HuH-7 (cell line): Measurements from ENCODE around the gene SLC35F2.
"Not testable (repeated sequence)": the region's sequence is repeated elsewhere in the genome, so short reads cannot be mapped to it uniquely, and the experiment has no call there.

ENCODE experiments used
- DNase-seq: peaks from one replicate; pipeline ENCODE4 v3.0.0; 2011; ENCODE audit warnings: low spot score

The SLC35F2 gene

DNA sequence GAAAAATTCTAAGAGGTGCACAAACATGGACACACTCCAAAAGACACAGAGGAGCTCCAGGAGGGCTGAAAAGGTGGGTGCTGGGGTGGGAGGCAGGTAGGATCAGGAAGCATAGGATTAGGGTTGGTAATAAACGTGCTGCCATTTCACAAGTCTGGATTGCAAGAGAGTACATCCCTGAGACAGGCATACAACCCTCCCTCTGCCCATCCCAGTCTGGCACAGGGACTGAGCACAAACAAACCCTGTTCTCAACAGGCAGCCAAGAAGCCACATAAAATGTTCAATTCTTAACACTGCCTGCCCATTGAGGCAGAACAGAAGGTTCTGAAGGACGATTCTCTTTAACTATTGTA is 18.5 kb downstream of the SLC35F2 start:
- no peak for DNase-seq

DNA sequence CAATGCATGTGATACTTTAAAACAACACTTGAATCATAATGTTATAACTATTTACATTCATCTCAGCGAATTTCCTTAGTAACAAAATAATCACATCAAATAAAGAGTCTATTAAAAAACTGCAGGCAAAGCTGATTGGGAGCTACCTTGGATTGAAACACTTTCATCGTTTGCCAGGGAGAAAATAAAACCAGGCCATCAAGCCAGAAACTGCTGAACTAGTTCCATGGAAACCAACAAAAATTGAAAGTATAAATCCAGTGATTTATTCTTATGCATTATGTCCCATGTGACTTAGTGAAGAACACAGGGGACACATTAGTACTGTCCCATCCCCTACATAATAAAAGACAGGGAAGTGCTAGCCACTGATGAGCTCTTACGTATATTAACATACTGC is 21.7 kb downstream of the SLC35F2 start:
- no peak for DNase-seq

DNA sequence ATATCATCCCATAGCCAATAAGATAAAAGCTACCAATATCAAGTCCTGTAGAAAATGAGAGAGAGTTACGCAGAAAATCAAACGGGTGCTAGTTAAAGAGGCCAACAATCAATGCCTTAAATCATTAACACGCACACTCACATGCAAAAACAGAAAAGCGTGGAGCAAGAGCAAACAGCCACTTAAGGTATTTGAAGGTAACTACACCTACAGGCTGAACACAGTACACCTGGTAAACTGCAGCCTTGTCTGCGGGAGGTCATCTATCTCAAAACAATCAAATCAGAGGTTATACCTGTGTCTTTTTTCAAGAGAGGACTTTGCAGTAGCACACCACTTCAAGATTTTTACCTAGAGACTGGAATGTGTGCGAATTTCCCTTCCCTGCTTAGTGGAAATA is 23.6 kb downstream of the SLC35F2 start:
- DNase-seq: no peak

DNA sequence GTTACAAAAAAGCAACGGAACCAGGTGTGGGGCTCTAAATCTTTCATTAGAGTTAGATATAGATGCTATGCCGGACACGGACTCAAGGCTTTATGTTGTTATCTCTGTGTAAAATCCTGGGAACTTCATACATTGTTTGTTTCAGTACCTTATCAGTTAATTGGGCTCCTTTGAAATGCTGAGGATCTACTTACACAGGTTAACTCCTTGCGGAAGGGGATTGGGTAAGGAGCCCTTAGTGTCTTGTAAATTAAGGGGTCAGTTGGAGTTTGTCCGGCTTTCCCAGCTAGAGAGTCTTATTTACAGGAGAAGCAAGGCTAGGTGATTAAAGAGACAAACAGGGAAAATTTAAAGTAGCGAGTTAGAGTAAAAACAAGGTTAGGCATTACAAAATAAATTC is 24.7 kb downstream of the SLC35F2 start:
- not testable (repeated sequence) for DNase-seq

DNA sequence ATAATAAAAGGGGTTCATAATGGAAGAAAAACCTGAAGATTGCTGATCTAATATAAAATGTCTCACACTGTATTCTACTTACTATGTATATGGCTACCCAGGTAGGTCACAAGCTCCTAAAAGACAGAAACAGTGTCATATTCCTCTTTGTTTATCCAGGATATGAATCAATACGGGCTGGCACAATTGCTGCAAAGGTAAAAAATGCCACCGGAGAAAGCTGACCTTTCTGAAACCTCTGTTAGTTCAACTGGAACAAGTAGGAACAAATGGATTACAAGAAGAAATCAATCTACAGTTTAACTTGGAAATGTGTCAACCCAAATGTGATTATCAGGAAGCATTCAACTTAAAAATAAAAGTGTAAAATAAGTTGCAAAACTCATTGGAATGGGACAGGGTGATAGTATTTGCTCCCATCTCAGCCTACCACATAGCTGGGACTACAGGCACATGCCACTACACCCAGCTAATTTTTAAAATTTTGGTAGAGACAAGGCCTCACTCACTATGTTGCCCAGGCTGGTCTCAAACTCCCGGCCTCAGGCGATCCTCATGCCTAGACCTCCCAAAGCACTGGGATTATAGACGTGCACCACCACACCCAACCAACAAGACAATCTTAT is 27.6 kb downstream of the SLC35F2 start:
- DNase-seq: no peak

GRCh38 chr11:107827041-107827440 is 31.5 kb downstream of the SLC35F2 start:
- DNase-seq: no peak

GRCh38 chr11:107825875-107826274 is 32.7 kb downstream of the SLC35F2 start:
- no peak for DNase-seq

GRCh38 chr11:107824668-107825369 is 33.8 kb downstream of the SLC35F2 start:
- no peak for DNase-seq

DNA sequence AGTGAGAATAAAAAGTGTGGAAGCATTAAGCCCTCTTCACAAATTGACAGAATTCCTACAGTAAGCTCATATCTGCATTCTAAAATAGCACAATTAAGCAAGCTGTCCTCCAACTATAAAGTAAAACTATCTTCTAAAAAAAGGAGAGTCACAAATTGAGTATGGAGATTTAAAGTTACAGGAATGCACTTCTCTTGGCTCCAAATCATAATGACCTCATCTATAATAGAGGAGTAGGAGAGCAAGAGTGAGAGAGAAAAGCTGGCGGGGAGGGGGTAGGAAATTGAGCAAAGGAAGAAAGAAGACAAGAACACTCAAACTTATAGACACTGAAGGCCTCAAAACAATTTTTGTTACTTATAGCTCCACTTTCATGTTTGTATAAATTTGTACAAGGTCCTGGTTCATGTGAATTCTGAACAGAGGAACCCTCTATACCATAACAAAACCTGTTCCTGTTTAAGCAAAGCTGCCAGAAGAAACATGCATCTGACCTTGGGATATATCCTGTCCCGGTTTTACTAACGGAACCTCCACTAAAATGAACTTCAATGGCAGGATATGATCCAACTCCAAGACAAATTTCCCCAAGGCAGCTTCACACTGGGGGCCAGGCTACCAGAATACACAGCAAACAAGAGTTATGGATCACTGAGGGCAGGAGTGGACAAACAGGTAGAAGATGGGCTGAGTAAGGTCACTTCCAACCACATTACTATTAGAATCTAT is 37.2 kb downstream of the SLC35F2 start:
- DNase-seq: no peak

DNA sequence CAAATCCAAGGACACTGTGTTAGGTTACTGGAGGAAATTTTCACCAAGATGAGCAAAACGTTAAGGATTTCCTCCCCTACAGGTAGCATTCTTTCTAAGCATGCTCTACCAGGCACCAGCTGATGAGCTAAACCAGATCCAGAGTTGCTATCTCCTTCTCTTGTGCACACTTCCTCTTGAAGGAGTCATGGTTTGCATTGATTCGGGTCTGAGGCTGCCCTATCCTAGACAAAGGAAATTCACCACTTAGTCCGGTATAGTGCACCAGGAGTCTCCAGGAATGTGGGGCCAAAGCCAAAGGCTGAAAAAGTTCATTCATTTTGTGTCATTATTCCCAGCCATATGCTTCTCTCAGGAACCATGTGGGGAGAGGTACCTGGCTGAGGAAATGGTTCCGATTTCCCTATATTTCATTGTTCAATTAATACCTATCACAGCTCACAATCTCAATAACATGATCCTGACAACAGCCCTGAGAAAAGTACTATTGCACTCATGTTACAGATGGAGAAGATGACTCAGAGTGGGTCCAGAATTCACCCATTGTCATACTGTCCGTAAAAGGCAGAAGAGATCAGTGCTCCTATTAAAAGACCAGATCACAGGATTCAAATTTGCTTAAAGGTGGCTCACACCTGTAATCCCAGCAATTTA is 39.1 kb downstream of the SLC35F2 start:
- no peak for DNase-seq

GRCh38 chr11:107818491-107818890 is 40.1 kb downstream of the SLC35F2 start:
- DNase-seq: no peak

- no peak for DNase-seq
Observed at GRCh38 chr11:107816028-107816427, 42.6 kb downstream of the SLC35F2 start.

DNA sequence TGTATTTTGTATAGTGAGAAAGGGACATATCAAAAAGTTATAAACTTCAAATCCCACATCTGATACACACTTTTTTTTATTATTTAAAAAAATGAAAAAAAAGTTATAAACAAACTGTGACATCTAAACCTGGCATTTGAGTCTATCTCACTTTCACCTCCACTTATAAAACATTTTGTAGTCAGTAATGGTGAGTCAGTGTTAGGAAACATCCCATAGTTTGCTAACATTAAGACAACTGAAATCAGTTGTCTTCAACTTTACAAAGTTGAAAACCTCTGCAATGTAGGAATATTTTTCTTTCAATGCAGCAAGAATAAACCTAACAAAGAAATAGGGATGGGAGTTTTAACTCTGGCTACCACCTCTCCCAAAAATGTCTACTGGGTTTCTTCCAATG is 47.7 kb downstream of the SLC35F2 start:
- no peak for DNase-seq

DNA sequence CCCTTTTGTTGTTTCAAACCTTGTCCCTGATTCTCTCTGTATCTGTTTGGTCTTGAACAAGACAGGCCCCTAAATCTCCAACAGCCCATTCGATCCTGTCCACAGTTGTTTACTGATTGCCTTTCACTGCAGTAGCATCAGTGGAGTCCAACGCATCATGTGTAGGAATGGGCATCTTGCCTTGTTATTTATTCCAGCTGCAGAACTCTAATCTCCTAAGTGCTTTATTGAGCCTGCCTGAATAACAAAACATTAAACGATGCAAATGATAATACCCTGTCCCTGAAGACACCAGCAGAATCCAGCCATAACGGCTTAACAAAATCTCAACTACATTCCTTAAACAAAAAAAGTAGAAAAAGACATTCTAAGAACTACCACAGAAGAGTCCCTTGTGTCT is 50.1 kb downstream of the SLC35F2 start:
- no peak for DNase-seq

DNA sequence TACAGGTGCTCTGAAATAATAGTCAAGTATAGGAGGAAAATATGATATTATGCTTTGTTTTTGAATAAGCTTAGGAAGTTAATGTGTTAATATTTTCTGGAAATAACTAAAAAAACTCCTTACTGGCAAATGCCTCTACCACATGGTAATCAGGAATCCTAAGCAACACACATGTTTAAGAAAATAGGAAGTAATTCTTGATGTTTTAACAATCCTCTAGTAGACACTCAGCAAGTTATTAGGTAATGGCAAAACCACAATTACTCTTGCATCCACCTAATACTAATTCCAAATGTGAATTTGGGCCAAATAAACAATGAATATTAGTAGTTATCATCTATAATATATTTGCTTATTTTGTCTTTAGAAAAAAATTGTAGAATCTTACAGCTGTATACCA is 53.6 kb downstream of the SLC35F2 start:
- no peak for DNase-seq

- DNase-seq: no peak
Observed at GRCh38 chr11:107804211-107804610, 54.4 kb downstream of the SLC35F2 start.

DNA sequence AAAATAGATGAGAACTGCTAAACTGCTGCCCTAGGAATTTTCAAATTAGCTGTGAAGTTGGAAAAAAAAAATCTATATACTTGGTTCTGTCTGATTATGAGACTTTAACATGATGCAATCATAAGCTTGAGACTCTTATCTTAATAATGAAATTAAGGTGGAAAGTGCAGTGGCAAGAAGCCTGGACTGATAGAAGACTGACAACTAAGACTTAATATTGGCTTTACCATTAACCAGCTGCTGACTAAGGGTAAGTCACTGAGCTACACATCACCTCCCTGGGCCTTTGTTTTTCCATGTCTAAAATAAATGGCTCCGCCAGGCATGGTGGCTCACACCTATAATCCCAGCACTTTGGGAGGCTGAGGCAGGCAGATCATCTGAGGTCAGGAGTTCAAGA is 56.9 kb downstream of the SLC35F2 start:
- DNase-seq: no peak

DNA sequence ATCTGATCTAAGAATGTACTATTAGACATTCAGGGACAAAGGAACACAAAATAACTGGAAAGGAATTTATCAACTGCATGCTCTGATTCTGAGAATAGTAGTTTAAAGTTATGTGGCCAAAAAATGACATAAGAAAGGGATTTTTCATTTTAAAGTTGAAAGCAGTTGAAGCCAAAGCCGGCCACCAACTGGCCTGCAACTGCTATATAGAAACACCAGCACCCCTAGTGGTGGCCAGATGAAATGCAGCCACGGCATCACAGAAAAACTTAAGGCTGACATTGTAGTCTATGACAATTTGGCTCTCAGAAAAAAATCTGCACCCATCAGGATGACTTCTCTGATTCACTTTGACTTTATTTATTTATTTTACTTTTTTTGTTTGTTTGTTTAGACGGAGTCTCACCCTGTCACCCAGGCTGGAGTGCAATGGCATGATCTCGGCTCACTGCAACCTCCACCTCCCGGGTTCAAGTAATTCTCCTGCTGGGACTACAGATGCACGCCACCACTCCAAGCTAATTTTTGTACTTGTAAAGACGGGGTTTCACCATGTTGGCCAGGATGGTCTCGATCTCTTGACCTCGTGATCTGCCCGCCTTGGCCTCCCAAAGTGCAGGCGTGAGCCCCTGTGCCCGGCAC is 59.2 kb downstream of the SLC35F2 start:
- DNase-seq: peak; percentile 34

DNA sequence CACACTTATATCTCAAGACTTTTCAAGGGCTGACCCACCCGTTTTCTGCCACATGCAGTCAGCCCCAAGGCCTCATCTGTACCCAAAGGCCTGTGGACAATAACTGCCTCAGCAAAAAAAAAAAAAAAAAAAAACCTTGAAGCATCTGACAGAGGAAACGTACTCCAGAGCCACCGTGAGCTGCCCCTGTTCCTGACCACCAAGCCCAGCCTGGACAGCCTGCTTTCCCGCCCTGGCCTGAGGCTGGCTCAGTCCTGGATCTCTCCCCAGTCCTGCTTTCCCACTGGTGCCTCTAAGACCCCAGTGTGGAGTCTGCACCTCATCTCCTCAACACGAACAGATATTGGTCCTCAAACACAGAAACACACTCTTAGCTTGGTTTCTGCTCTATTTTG is 66.5 kb downstream of the SLC35F2 start:
- DNase-seq: no peak

DNA sequence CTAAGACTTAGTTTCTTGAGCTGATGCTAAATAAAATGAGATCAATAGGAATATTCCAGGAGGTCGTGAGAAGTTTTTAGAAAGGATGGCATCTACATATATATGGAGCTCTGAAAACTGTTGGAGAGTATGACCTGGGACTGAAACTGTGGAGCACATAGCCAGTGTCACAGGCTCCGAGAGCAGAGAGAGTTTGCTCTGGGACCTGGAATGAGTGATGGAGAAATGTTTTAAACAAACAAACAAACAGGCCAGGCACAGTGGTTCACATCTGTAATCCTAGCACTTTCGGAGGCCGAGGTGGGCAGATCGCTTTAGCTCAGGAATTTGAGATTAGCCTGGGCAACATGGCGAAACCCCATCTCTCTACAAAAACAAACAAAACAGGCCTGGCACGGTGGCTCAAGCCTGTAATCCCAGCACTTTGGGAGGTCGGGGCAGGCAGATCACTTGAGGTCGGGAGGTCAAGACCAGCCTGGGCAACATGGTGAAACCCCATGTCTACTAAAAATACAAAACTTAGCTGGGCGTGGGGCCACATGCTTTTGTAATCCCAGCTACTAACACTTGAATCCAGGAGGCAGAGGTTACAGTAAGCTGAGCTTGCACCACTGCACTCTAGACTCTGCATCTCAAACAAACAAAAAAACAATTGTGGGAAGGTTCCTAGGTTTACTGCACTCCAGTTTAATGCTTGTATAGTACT is 67.1 kb downstream of the SLC35F2 start:
- DNase-seq: no peak

- no peak for DNase-seq
Observed at GRCh38 chr11:107789767-107790166, 68.8 kb downstream of the SLC35F2 start.

- DNase-seq: no peak
Observed at GRCh38 chr11:107787733-107788132, 70.9 kb downstream of the SLC35F2 start.
